Neural crest cell (in vitro differentiated cells): ENCODE results near the gene SLC5A6. TPM values are rescaled to one million over a fixed set of nuclear protein-coding genes. Genes with fewer than 3 reads are reported as not detected.

Source experiments
- DNase-seq: peaks from one replicate; pipeline ENCODE4 v3.0.0; 2021; ENCODE audit warnings: low read depth, mixed read lengths, low spot score
- H3K27ac Mint-ChIP-seq: one replicate; pipeline ENCODE4 v1.8.0; 2021; ENCODE audit warnings: mild to moderate bottlenecking, mixed read lengths; ENCODE audit not compliant: unreplicated experiment
- H3K27me3 Mint-ChIP-seq: 2 replicates; pipeline ENCODE4 v1.8.0; 2021; ENCODE audit warnings: low read depth, mild to moderate bottlenecking, mixed read lengths
- H3K36me3 Mint-ChIP-seq: 2 replicates; pipeline ENCODE4 v1.8.0; 2021; ENCODE audit warnings: low read depth, mild to moderate bottlenecking, mixed read lengths
- H3K4me1 Mint-ChIP-seq: 2 replicates; pipeline ENCODE4 v1.8.0; 2021; ENCODE audit warnings: mixed read lengths
- H3K4me3 Mint-ChIP-seq: one replicate; pipeline ENCODE4 v1.8.0; 2021; ENCODE audit warnings: mild to moderate bottlenecking, mixed read lengths
- H3K9me3 Mint-ChIP-seq: 2 replicates; pipeline ENCODE4 v1.8.0; 2021; ENCODE audit warnings: mixed read lengths
- total RNA-seq: library from RNA; stranded (reverse); gene quantifications from 2 replicates; pipeline ENCODE4 v1.2.1, GENCODE V29; 2021
- TF ChIP-seq, protein P1 (sequence below): fragments of 200-600 bp; sonication (generic); conservative IDR thresholded peaks from 2 replicates; pipeline ENCODE4 v1.5.0; 2021; ENCODE audit warnings: antibody characterized with exemption, mild to moderate bottlenecking

Gene SLC5A6
- total RNA-seq, 1 donor from 2014 or later = 140 TPM

GRCh38 chr2:27154488-27154887, 57.6 kb downstream of the SLC5A6 start:
- Mint-ChIP-seq H3K4me3 (no peak overlapping the region), H3K9me3 (no peaks in the 10 kb centered on the region), H3K27ac (no peak overlapping the region), H3K36me3 (no peaks in the 10 kb centered on the region), H3K4me1 (no peaks in the 10 kb centered on the region), H3K27me3 (no peaks in the 10 kb centered on the region)
- TF ChIP-seq, protein P1, sequence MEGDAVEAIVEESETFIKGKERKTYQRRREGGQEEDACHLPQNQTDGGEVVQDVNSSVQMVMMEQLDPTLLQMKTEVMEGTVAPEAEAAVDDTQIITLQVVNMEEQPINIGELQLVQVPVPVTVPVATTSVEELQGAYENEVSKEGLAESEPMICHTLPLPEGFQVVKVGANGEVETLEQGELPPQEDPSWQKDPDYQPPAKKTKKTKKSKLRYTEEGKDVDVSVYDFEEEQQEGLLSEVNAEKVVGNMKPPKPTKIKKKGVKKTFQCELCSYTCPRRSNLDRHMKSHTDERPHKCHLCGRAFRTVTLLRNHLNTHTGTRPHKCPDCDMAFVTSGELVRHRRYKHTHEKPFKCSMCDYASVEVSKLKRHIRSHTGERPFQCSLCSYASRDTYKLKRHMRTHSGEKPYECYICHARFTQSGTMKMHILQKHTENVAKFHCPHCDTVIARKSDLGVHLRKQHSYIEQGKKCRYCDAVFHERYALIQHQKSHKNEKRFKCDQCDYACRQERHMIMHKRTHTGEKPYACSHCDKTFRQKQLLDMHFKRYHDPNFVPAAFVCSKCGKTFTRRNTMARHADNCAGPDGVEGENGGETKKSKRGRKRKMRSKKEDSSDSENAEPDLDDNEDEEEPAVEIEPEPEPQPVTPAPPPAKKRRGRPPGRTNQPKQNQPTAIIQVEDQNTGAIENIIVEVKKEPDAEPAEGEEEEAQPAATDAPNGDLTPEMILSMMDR = no peak
- DNase-seq = no peak

DNA sequence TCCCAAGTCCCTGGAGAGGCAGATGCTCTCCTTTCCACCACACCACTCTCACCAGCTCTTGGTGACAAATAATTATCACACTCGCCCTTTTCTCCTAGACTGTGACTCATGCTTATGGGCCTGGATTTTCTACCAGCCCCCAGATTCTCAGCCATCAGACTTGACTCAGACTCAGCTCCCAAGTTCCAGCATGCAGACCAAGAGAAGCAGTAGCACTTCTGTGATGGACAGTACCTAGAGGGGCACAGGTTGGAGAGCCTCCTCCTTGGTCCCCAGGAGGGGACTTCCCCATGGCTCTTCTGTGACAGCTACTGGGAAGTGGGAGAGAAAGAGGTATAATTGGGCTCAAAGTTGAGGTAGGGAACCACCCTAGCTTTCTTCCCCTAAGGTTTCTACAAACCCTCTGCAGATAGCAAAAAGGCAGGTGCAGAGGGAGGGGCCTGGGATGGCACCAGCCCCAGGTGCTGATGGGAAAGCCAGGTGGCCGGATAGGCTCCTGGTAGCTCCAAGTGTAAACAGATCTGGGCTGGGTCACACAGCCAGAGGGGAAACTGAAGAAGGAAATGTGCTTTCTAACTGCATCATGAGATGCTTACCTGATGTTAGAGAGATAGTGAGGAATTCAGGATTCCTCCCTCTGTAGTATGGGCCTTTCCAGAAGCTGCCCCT, 59.1 kb downstream of the SLC5A6 start:
- Mint-ChIP-seq H3K4me1 (no peaks in the 10 kb centered on the region), H3K4me3 (no peak overlapping the region), H3K9me3 (no peaks in the 10 kb centered on the region), H3K27me3 (no peaks in the 10 kb centered on the region), H3K36me3 (no peaks in the 10 kb centered on the region), H3K27ac (no peak overlapping the region)
- no peak for DNase-seq
- TF ChIP-seq, protein P1 = no peak

GRCh38 chr2:27152102-27152795, 59.8 kb downstream of the SLC5A6 start:
- H3K9me3 Mint-ChIP-seq = no peaks in the 10 kb centered on the region
- peak overlapping the region; percentile 19 for H3K27ac Mint-ChIP-seq
- no peaks in the 10 kb centered on the region for H3K4me1 Mint-ChIP-seq
- TF ChIP-seq, protein P1 = no peak
- DNase-seq = no peak
- H3K27me3 Mint-ChIP-seq = no peaks in the 10 kb centered on the region
- no peaks in the 10 kb centered on the region for H3K36me3 Mint-ChIP-seq
- no peak overlapping the region for H3K4me3 Mint-ChIP-seq

DNA sequence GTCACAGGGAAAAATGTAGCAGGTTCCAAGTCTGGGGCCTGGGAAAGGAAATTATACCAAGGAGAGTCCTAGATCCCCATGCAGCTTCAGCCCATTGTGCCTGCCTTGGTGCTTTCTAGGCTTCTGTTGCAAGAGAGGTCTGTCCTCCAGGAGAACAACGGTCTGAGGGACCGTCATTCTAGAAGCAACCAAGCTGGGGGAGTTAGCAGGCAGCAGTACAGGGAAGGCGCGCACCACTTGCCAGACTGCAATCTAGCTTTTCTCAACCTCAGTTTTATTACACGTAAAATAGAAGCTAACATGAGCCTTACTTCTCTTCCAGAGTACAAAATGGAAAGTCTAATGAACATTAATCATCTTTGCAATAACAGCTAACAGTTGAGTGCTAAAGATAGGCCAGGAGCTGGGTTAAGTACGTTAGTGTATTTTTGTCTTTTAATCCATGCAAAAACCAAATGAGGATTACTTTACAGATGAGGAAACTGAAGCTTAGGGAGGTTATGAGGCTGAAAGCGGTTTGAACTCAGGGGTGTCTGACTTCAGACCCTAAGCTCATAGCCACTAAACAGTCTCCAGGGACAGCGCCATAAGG, 61.3 kb downstream of the SLC5A6 start:
- Mint-ChIP-seq H3K36me3 (no peaks in the 10 kb centered on the region), H3K27me3 (no peaks in the 10 kb centered on the region), H3K4me1 (no peaks in the 10 kb centered on the region), H3K4me3 (no peak overlapping the region), H3K27ac (no peak overlapping the region), H3K9me3 (no peaks in the 10 kb centered on the region)
- DNase-seq = no peak
- TF ChIP-seq, protein P1 = no peak

Other genes starting within 250 kb of the SLC5A6 start
- gene MAPRE3, start 241.6 kb downstream of the SLC5A6 start, total RNA-seq = 16.3 and 17.5 TPM in 2 replicates
- 54.0 and 55.2 TPM in 2 replicates for gene TMEM214, start 179.3 kb downstream of the SLC5A6 start, total RNA-seq
- gene AGBL5, start 160.6 kb downstream of the SLC5A6 start, total RNA-seq = 67.2 and 67.7 TPM in 2 replicates
- gene OST4, start 140.6 kb downstream of the SLC5A6 start, total RNA-seq = 232 and 236 TPM in 2 replicates
- 22.6 and 24.1 TPM in 2 replicates for gene EMILIN1, start 133.7 kb downstream of the SLC5A6 start, total RNA-seq
- 10.0 and 10.6 TPM in 2 replicates for gene KHK, start 125.5 kb downstream of the SLC5A6 start, total RNA-seq
- 1.3 and 2.1 TPM in 2 replicates for gene CGREF1, start 93.1 kb downstream of the SLC5A6 start, total RNA-seq
- gene ABHD1, start 88.5 kb downstream of the SLC5A6 start, total RNA-seq = 0.47 and 0.82 TPM in 2 replicates
- 52.5 and 56.3 TPM in 2 replicates for gene PREB, start 77.6 kb downstream of the SLC5A6 start, total RNA-seq
- gene PRR30, start 72.9 kb downstream of the SLC5A6 start, total RNA-seq = not detected in 2 replicates
- gene TCF23, start 63.3 kb downstream of the SLC5A6 start, total RNA-seq = not detected in 2 replicates
- gene ATRAID, start 227 bp downstream of the SLC5A6 start, total RNA-seq = 86.3 and 86.6 TPM in 2 replicates
- gene CAD, start 5.1 kb upstream of the SLC5A6 start, total RNA-seq = 117 and 127 TPM in 2 replicates
- 0.48 and 0.93 TPM in 2 replicates for gene SLC30A3, start 50.8 kb upstream of the SLC5A6 start, total RNA-seq
- gene DNAJC5G, start 63.2 kb upstream of the SLC5A6 start, total RNA-seq = not detected in 2 replicates
- not detected in 2 replicates for gene TRIM54, start 70.2 kb upstream of the SLC5A6 start, total RNA-seq
- gene UCN, start 96.2 kb upstream of the SLC5A6 start, total RNA-seq = 1.6 and 1.9 TPM in 2 replicates
- gene MPV17, start 110.8 kb upstream of the SLC5A6 start, total RNA-seq = 84.5 and 90.7 TPM in 2 replicates
- gene GTF3C2, start 144.5 kb upstream of the SLC5A6 start, total RNA-seq = 109 and 114 TPM in 2 replicates
- 72.5 TPM in 2 replicates for gene EIF2B4, start 158.1 kb upstream of the SLC5A6 start, total RNA-seq
- gene SNX17, start 158.3 kb upstream of the SLC5A6 start, total RNA-seq = 104 and 109 TPM in 2 replicates
- gene ZNF513, start 168.5 kb upstream of the SLC5A6 start, total RNA-seq = 26.5 and 27.9 TPM in 2 replicates
- 157 and 163 TPM in 2 replicates for gene PPM1G, start 197.3 kb upstream of the SLC5A6 start, total RNA-seq
- gene NRBP1, start 216.4 kb upstream of the SLC5A6 start, total RNA-seq = 107 TPM in 2 replicates
- gene KRTCAP3, start 230.1 kb upstream of the SLC5A6 start, total RNA-seq = 5.5 and 6.9 TPM in 2 replicates